Thyroid gland (tissue), 4 donors: ENCODE measurements around the gene HS3ST2.

Experiments
- POLR2A ChIP-seq, 2 donors: fragments of 450-650 bp; IDR thresholded peaks; one replicate each; pipeline ENCODE4 v1.6.1; 2017; ENCODE audit warnings: antibody characterized with exemption in 2 of 2, mild to moderate bottlenecking in 2 of 2, moderate library complexity in 1 of 2
- TF ChIP-seq, protein P1 (sequence below), 6 experiments: fragments of 200-600 bp in 3 of 6; fragments of 450-650 bp in 3 of 6; sonication (generic) in 3 of 6; IDR thresholded peaks; one replicate each; pipeline ENCODE4 v1.5.1; 2016 to 2019; ENCODE audit warnings: antibody characterized with exemption in 6 of 6, mild to moderate bottlenecking in 2 of 6, inconsistent platforms in 1 of 6, moderate library complexity in 1 of 6

DNA sequence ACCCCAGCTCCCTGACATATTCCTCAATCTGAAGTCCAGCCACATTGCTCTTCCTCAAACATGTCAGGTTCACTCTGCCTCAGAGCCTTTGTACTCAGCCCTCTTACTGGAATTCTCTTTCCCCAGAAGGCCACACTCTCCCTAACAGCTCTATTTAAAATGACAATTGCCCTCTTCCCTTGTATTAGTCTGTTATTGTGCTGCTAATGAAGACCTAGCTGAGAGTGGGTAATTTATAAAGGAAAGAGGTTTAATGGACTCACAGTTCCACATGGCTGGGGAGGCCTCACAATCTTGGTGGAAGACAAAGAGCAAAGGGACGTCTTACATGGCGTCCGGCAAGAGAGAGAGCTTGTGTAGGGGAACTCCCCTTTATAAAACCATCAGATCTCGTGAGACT lies 46.0 kb downstream of the HS3ST2 start:
- TF ChIP-seq, protein P1, sequence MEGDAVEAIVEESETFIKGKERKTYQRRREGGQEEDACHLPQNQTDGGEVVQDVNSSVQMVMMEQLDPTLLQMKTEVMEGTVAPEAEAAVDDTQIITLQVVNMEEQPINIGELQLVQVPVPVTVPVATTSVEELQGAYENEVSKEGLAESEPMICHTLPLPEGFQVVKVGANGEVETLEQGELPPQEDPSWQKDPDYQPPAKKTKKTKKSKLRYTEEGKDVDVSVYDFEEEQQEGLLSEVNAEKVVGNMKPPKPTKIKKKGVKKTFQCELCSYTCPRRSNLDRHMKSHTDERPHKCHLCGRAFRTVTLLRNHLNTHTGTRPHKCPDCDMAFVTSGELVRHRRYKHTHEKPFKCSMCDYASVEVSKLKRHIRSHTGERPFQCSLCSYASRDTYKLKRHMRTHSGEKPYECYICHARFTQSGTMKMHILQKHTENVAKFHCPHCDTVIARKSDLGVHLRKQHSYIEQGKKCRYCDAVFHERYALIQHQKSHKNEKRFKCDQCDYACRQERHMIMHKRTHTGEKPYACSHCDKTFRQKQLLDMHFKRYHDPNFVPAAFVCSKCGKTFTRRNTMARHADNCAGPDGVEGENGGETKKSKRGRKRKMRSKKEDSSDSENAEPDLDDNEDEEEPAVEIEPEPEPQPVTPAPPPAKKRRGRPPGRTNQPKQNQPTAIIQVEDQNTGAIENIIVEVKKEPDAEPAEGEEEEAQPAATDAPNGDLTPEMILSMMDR (IDR thresholded peaks at IDR 0.05) = no peak
- TF ChIP-seq POLR2A (IDR thresholded peaks at IDR 0.05) = no peak
